ENCODE measurements around the gene CCDC150. TPM values are rescaled to one million over a fixed set of nuclear protein-coding genes. Genes with fewer than 3 reads are reported as not detected.

Gene CCDC150
- total RNA-seq, 2 experiments from 2014 or later, result 29.7 to 40.8 TPM

DNA sequence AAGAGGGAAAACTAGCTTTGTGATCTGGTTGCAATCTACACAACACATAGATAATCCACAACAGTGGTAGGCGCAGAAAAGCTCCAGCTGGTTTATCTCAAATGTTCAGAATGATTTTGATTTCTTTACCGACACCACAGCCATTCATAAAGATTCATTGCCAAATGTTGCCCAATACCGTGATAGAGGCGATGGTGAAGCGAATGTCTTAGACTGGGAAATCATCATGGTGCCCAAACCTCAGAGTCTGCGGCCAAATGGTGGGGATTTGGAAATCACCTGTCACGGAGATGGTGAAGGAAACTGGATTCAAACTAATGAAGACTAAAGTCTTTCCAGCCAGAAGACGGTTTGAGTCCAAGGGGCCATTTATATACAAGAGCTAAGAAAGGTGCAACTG lies 48.5 kb upstream of the CCDC150 start:
- CTCF ChIA-PET (ENCODE audit: unreplicated experiment), result no interaction called here
- DNase-seq (ENCODE audit: low spot score), result no peak
- no peak overlapping the region for H3K4me2 ChIP-seq (ENCODE audit: low read length)
- no peak overlapping the region for H3K4me3 ChIP-seq (ENCODE audit: low read depth, low read length, poor library complexity, severe bottlenecking)
- no peaks in the 10 kb centered on the region for H3K4me1 ChIP-seq (ENCODE audit: insufficient read depth, low read length, poor library complexity, severe bottlenecking)
- no peaks in the 10 kb centered on the region for H3K79me2 ChIP-seq (ENCODE audit: insufficient read depth, low read depth, low read length)
- H3K9me2 ChIP-seq (ENCODE audit: insufficient read depth, low read length), result no peaks in the 10 kb centered on the region
- no peaks in the 10 kb centered on the region for H4K20me1 ChIP-seq (ENCODE audit: insufficient read depth, low read length)
- intact Hi-C loops (cut with micrococcal nuclease; ENCODE audit: unreplicated experiment), result no loop called here
- H2AFZ ChIP-seq (ENCODE audit: low read length), result no peak overlapping the region
- H3K27ac ChIP-seq (ENCODE audit: low read depth, low read length, poor library complexity, severe bottlenecking), result no peak overlapping the region
- TF ChIP-seq EZH2phosphoT487 (IDR thresholded peaks at IDR 0.05; ENCODE audit: borderline replicate concordance, low read depth, low read length), result no peak
- TF ChIP-seq, protein P1, sequence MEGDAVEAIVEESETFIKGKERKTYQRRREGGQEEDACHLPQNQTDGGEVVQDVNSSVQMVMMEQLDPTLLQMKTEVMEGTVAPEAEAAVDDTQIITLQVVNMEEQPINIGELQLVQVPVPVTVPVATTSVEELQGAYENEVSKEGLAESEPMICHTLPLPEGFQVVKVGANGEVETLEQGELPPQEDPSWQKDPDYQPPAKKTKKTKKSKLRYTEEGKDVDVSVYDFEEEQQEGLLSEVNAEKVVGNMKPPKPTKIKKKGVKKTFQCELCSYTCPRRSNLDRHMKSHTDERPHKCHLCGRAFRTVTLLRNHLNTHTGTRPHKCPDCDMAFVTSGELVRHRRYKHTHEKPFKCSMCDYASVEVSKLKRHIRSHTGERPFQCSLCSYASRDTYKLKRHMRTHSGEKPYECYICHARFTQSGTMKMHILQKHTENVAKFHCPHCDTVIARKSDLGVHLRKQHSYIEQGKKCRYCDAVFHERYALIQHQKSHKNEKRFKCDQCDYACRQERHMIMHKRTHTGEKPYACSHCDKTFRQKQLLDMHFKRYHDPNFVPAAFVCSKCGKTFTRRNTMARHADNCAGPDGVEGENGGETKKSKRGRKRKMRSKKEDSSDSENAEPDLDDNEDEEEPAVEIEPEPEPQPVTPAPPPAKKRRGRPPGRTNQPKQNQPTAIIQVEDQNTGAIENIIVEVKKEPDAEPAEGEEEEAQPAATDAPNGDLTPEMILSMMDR (conservative IDR thresholded peaks at IDR 0.05; ENCODE audit: low read length), result no peak
- no peaks in the 10 kb centered on the region for H3K36me3 ChIP-seq (ENCODE audit: insufficient read depth, low read length)
- no TSS peak for BruUV-seq (replicated peaks)
- H3K9me3 ChIP-seq (ENCODE audit: low read length), result no peaks in the 10 kb centered on the region
- POLR2A ChIA-PET, result interaction anchor here (0.9 to 2.0 kb wide), 2 partner anchors 10 to 39 kb away, joined by 4 to 7 read pairs; no protein-coding TSS in a partner anchor

DNA sequence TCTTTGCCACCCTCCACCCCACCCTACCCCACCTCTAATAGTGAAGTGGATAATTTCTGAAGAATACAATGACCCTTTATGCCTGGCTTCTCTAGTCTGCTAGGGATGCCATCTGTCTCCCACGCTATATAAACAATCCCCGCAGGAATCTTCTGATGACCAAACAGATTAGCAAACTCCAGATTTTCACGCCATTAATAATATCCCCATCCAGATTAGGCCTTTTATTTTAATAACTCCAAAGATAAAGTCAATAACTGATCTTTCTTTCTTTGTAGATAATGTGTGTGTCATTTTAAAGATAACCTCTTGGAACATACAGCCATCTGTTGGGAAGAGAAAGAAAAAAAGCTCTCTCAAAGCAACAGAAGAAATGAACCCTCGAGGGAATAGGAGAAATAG lies 47.9 kb upstream of the CCDC150 start:
- no TSS peak for BruUV-seq (replicated peaks)
- Histone ChIP-seq H2AFZ (ENCODE audit: low read length) (no peak overlapping the region), H3K27ac (ENCODE audit: low read depth, low read length, poor library complexity, severe bottlenecking) (no peak overlapping the region), H3K4me1 (ENCODE audit: insufficient read depth, low read length, poor library complexity, severe bottlenecking) (no peaks in the 10 kb centered on the region), H3K9me3 (ENCODE audit: low read length) (no peaks in the 10 kb centered on the region), H3K79me2 (ENCODE audit: insufficient read depth, low read depth, low read length) (no peaks in the 10 kb centered on the region), H3K4me2 (ENCODE audit: low read length) (no peak overlapping the region), H3K9me2 (ENCODE audit: insufficient read depth, low read length) (no peaks in the 10 kb centered on the region), H3K36me3 (ENCODE audit: insufficient read depth, low read length) (no peaks in the 10 kb centered on the region), H3K4me3 (ENCODE audit: low read depth, low read length, poor library complexity, severe bottlenecking) (no peak overlapping the region), H4K20me1 (ENCODE audit: insufficient read depth, low read length) (no peaks in the 10 kb centered on the region)
- CTCF ChIA-PET (ENCODE audit: unreplicated experiment), result no interaction called here
- intact Hi-C loops (cut with micrococcal nuclease; ENCODE audit: unreplicated experiment), result no loop called here
- DNase-seq (ENCODE audit: low spot score), result no peak
- POLR2A ChIA-PET, result interaction anchor here (0.6 to 2.0 kb wide), 3 partner anchors 9 to 1410 kb away, joined by 3 to 7 read pairs (median 3); no protein-coding TSS in a partner anchor
- TF ChIP-seq, protein P1 (conservative IDR thresholded peaks at IDR 0.05; ENCODE audit: low read length), result no peak
- TF ChIP-seq EZH2phosphoT487 (IDR thresholded peaks at IDR 0.05; ENCODE audit: borderline replicate concordance, low read depth, low read length), result no peak

DNA sequence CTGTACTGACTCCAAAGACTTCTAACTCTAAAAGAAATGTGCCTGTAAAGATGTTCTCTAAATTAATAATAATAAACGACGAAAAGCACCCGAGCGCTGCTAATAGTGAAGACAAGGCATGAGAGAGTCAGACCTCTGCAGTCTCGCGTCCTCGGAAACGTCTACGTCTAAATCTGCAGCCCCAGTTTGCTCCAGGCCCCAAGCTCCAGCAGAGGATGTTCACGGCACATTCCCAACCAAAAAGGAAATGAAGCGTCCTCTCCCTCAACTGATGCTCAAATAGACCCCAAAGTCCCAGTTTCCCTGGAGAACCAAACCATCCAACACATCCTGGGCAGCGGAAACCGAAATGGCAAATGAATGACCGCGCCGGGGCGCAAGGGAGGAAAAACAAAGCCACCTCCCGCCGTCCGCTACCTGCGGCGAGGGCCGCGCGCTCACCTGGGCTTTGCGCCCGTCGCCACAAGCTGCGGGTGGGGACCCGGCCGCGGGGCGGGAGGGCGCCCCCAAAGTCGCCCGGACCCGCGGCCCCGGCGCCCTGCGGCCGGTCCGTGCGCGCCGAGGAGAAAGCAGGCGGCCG lies 47.1 kb upstream of the CCDC150 start:
- Histone ChIP-seq H2AFZ (ENCODE audit: low read length) (no peak overlapping the region), H3K27ac (ENCODE audit: low read depth, low read length, poor library complexity, severe bottlenecking) (no peak overlapping the region), H3K79me2 (ENCODE audit: insufficient read depth, low read depth, low read length) (no peaks in the 10 kb centered on the region), H3K36me3 (ENCODE audit: insufficient read depth, low read length) (no peaks in the 10 kb centered on the region), H3K4me1 (ENCODE audit: insufficient read depth, low read length, poor library complexity, severe bottlenecking) (no peaks in the 10 kb centered on the region), H3K9me2 (ENCODE audit: insufficient read depth, low read length) (no peaks in the 10 kb centered on the region), H4K20me1 (ENCODE audit: insufficient read depth, low read length) (no peaks in the 10 kb centered on the region), H3K9me3 (ENCODE audit: low read length) (no peaks in the 10 kb centered on the region), H3K4me3 (ENCODE audit: low read depth, low read length, poor library complexity, severe bottlenecking) (no peak overlapping the region), H3K4me2 (ENCODE audit: low read length) (no peak overlapping the region)
- no peak for TF ChIP-seq EZH2phosphoT487 (IDR thresholded peaks at IDR 0.05; ENCODE audit: borderline replicate concordance, low read depth, low read length)
- TF ChIP-seq, protein P1 (conservative IDR thresholded peaks at IDR 0.05; ENCODE audit: low read length), result no peak
- ChIA-PET CTCF (ENCODE audit: unreplicated experiment) (no interaction called here), POLR2A (interaction anchor here (0.6 to 2.0 kb wide), 4 partner anchors 8 to 1411 kb away, joined by 3 to 7 read pairs (median 3); no protein-coding TSS in a partner anchor)
- intact Hi-C loops (cut with micrococcal nuclease; ENCODE audit: unreplicated experiment), result no loop called here
- no peak for DNase-seq (ENCODE audit: low spot score)
- BruUV-seq (replicated peaks), result no TSS peak

Data from OCI-LY7 (cell line).